HG03025 (cell line): Measurements from ENCODE around the gene SHANK2.
"Not testable (repeated sequence)": the region's sequence is repeated elsewhere in the genome, so short reads cannot be mapped to it uniquely, and the experiment has no call there.

Experiments
- ATAC-seq: cut with Tn5 transposase; IDR thresholded peaks from one replicate; pipeline ENCODE4 v1.9.1; 2021; ENCODE audit warnings: mild to moderate bottlenecking, moderate library complexity; ENCODE audit not compliant: unreplicated experiment, low FRiP score

The SHANK2 gene

GRCh38 chr11:71245601-71246391 lies 6.6 kb downstream of the SHANK2 start:
- no peak for ATAC-seq

- no peak for ATAC-seq
Measured at GRCh38 chr11:71244116-71244810, 8.1 kb downstream of the SHANK2 start.

- no peak for ATAC-seq
Measured at GRCh38 chr11:71242391-71242790, 10.0 kb downstream of the SHANK2 start.

GRCh38 chr11:71241721-71242259 lies 10.6 kb downstream of the SHANK2 start:
- no peak for ATAC-seq

GRCh38 chr11:71240865-71241691 lies 11.3 kb downstream of the SHANK2 start:
- ATAC-seq: no peak

- ATAC-seq: no peak
Measured at GRCh38 chr11:71240061-71240690, 12.2 kb downstream of the SHANK2 start.

- ATAC-seq: no peak
Measured at GRCh38 chr11:71239581-71239980, 12.8 kb downstream of the SHANK2 start.

- ATAC-seq: no peak
Measured at GRCh38 chr11:71238941-71239340, 13.4 kb downstream of the SHANK2 start.

- ATAC-seq: no peak
Measured at GRCh38 chr11:71238285-71238875, 14.0 kb downstream of the SHANK2 start.

- ATAC-seq: no peak
Measured at GRCh38 chr11:71237853-71238252, 14.5 kb downstream of the SHANK2 start.

- ATAC-seq: no peak
Measured at GRCh38 chr11:71236836-71237475, 15.4 kb downstream of the SHANK2 start.

- no peak for ATAC-seq
Measured at GRCh38 chr11:71235719-71236118, 16.7 kb downstream of the SHANK2 start.

GRCh38 chr11:71233896-71234852 lies 18.2 kb downstream of the SHANK2 start:
- not testable (repeated sequence) for ATAC-seq

GRCh38 chr11:71232364-71232763 lies 20.0 kb downstream of the SHANK2 start:
- no peak for ATAC-seq

GRCh38 chr11:71228961-71229360 lies 23.4 kb downstream of the SHANK2 start:
- ATAC-seq: no peak

GRCh38 chr11:71227058-71227659 lies 25.2 kb downstream of the SHANK2 start:
- ATAC-seq: no peak

GRCh38 chr11:71223671-71224660 lies 28.4 kb downstream of the SHANK2 start:
- no peak for ATAC-seq
